T-cell (primary cell): ENCODE measurements around the gene UBA1. TPM values are rescaled to one million over a fixed set of nuclear protein-coding genes. Genes with fewer than 3 reads are reported as not detected.
A peak's percentile ranks its signal among the peaks of the same experiment; 100 is the strongest.

ENCODE experiments used
- ATAC-seq, 4 experiments: fragments of 200-7000 bp in 3 of 4; fragments of 150-1000 bp in 1 of 4; cut with Tn5 transposase; replicated peaks in 1 of 4; 1 replicate in 3 of 4; 2 replicates in 1 of 4; pipeline ENCODE4 v1.10.0; 2021; ENCODE audit warnings: moderate library complexity in 3 of 4, mild to moderate bottlenecking in 2 of 4, moderate number of reproducible peaks in 1 of 4
- CTCF ChIA-PET, 2 donors: fragments of 300-600 bp; sonication (Branson Sonifier 250); formaldehyde crosslinking; loops; one replicate each; lab custom pipeline; 2022; ENCODE audit warnings: antibody characterized with exemption in 2 of 2; lab: Charles Lee
- POLR2A ChIA-PET, 2 donors: fragments of 300-600 bp; sonication (Branson Sonifier 250); formaldehyde crosslinking; loops; one replicate each; lab custom pipeline; 2022; ENCODE audit warnings: antibody characterized with exemption in 2 of 2; lab: Charles Lee
- DNase-seq, 35 experiments: peaks; one replicate each; pipeline versions ENCODE4 v3.0.0 to v3.0.0-alpha.2; 2013 to 2023
- H3K27ac ChIP-seq: one replicate; pipeline ENCODE4 v1.5.1; 2013; ENCODE audit warnings: low read length
- H3K27me3 ChIP-seq, 2 experiments: replicated peaks in 1 of 2; 1 replicate in 1 of 2; 2 replicates in 1 of 2; pipeline versions ENCODE4 v1.6.1 to v1.7.0; 2013; ENCODE audit warnings: low read length in 1 of 2, mixed read lengths in 1 of 2; ENCODE audit not compliant: control insufficient read depth in 2 of 2, insufficient read depth in 2 of 2; ENCODE audit errors: extremely low read depth in 1 of 2
- H3K36me3 ChIP-seq, 2 donors: 1 replicate in 1 of 2; 2 replicates in 1 of 2; pipeline versions ENCODE4 v1.6.1 to v1.7.0; 2013; ENCODE audit warnings: low read length in 1 of 2; ENCODE audit not compliant: control insufficient read depth in 2 of 2, insufficient read depth in 1 of 2; ENCODE audit errors: extremely low read depth in 1 of 2
- H3K4me1 ChIP-seq, 2 experiments: 1 replicate in 1 of 2; 2 replicates in 1 of 2; pipeline versions ENCODE4 v1.6.1 to v1.7.0; 2013; ENCODE audit warnings: low read length in 2 of 2, mixed read lengths in 1 of 2; ENCODE audit not compliant: insufficient read depth in 2 of 2, control insufficient read depth in 1 of 2; ENCODE audit errors: extremely low read depth in 1 of 2
- H3K4me3 ChIP-seq, 2 donors: 1 replicate in 1 of 2; 2 replicates in 1 of 2; pipeline versions ENCODE4 v1.5.1 to v1.7.0; 2013; ENCODE audit warnings: mild to moderate bottlenecking in 2 of 2, low read length in 1 of 2, moderate library complexity in 1 of 2; ENCODE audit not compliant: control insufficient read depth in 1 of 2; ENCODE audit errors: extremely low read depth in 1 of 2
- H3K9me3 ChIP-seq: 2 replicates; pipeline ENCODE4 v1.7.0; 2013
- H3K27ac Mint-ChIP-seq, 2 donors: one replicate each; pipeline ENCODE4 v1.8.0; 2020 to 2021; ENCODE audit warnings: mild to moderate bottlenecking in 2 of 2, mixed read lengths in 2 of 2
- H3K27me3 Mint-ChIP-seq, 2 donors: one replicate each; pipeline ENCODE4 v1.8.0; 2021 to 2022; ENCODE audit warnings: mixed read lengths in 2 of 2
- H3K36me3 Mint-ChIP-seq: one replicate; pipeline ENCODE4 v1.8.0; 2021; ENCODE audit warnings: mixed read lengths
- H3K4me1 Mint-ChIP-seq, 3 donors: one replicate each; pipeline ENCODE4 v1.8.0; 2020 to 2022; ENCODE audit warnings: mixed read lengths in 3 of 3, mild to moderate bottlenecking in 1 of 3
- H3K4me3 Mint-ChIP-seq, 3 donors: one replicate each; pipeline ENCODE4 v1.8.0; 2020 to 2022; ENCODE audit warnings: mild to moderate bottlenecking in 3 of 3, mixed read lengths in 3 of 3, moderate library complexity in 3 of 3
- H3K9me3 Mint-ChIP-seq, 3 donors: one replicate each; pipeline ENCODE4 v1.8.0; 2020 to 2022; ENCODE audit warnings: mixed read lengths in 3 of 3
- WGBS: methylation state at CpG from one replicate; pipeline ENCODE4 v1.1.5; 2013; ENCODE audit warnings: missing lambda C conversion rate; ENCODE audit not compliant: insufficient coverage; 5-methylcytosine and 5-hydroxymethylcytosine counted together
- total RNA-seq, 35 experiments: library from RNA in 6 of 35; stranded (reverse) in 6 of 35; fragments of 120-200 nt in 1 of 35; gene quantifications; one replicate each; pipeline versions ENCODE4 v1.2.1 to v1.2.4 and lab custom pipeline; 2013 to 2026

Gene UBA1
- total RNA-seq, 5 donors from 2014 or later (not counting 1 experiment from before 2014, with no cell fraction given) = 116 to 177 (median 149) TPM

- Mint-ChIP-seq H3K9me3 (no peaks in the 10 kb centered on the region), H3K27me3 (peaks cover 0 to 3% of the 10 kb centered on the region in 2 donors), H3K4me3 (peak overlapping the region; percentile 85 to 92 (median 91)), H3K27ac (peak overlapping the region; percentile 92 to 94), H3K36me3 (peaks cover 3% of the 10 kb centered on the region), H3K4me1 (peaks cover 33 to 40% (median 37%) of the 10 kb centered on the region in 3 donors)
- Histone ChIP-seq H3K4me3 (peak overlapping the region; percentile 60 to 79), H3K4me1 (peaks cover 17 to 34% of the 10 kb centered on the region in 2 experiments), H3K27ac (peak overlapping the region; percentile 79), H3K27me3 (no peaks in the 10 kb centered on the region), H3K36me3 (peaks cover 3 to 8% of the 10 kb centered on the region in 2 donors), H3K9me3 (no peaks in the 10 kb centered on the region)
- WGBS = 0% methylated on average over 19 of the region's 40 CpGs
- ChIA-PET CTCF (interaction anchor here in 1 of 2 donors (0.6 to 3.0 kb wide), 4 partner anchors 27 to 333 kb away, joined by 4 to 14 read pairs (median 4); partner anchors contain the start of genes NDUFB11 and RBM10), POLR2A (interaction anchor here (0.6 to 1.7 kb wide), 4 partner anchors 9 to 191 kb away, joined by 3 to 8 read pairs (median 3); partner anchors contain the start of genes CDK16 (in 1 of the 2) and USP11 (in 1 of the 2))
- ATAC-seq = peak; percentile 71 to 79 (median 76)
- DNase-seq = peak; percentile 48 to 89 (median 74)
Observed at GRCh38 chrX:47190445-47191269, 3.0 kb upstream of the UBA1 start.

GRCh38 chrX:47191331-47191730 is 2.3 kb upstream of the UBA1 start:
- WGBS = 0% methylated on average over 7 of the region's 26 CpGs
- ChIA-PET CTCF (interaction anchor here (0.6 to 3.0 kb wide), 4 partner anchors 46 to 194 kb away, joined by 3 to 14 read pairs (median 6); partner anchors contain the start of genes NDUFB11 (in 1 of the 2) and RBM10 (in 1 of the 2)), POLR2A (interaction anchor here in 1 of 2 donors (0.6 to 1.7 kb wide), 3 partner anchors 27 to 121 kb away, joined by 3 to 8 read pairs (median 3); partner anchors contain the start of genes CDK16 and USP11)
- Mint-ChIP-seq H3K4me3 (peak overlapping the region; percentile 85 to 92 (median 91)), H3K9me3 (no peaks in the 10 kb centered on the region), H3K27me3 (peaks cover 0 to 3% of the 10 kb centered on the region in 2 donors), H3K27ac (peak overlapping the region; percentile 92 to 94), H3K36me3 (no peaks in the 10 kb centered on the region), H3K4me1 (peaks cover 40 to 47% (median 44%) of the 10 kb centered on the region in 3 donors)
- peak overlapping the region; percentile 79 for H3K27ac ChIP-seq
- H3K9me3 ChIP-seq = no peaks in the 10 kb centered on the region
- peak in 2 of 4 experiments; percentile 5 to 17 for ATAC-seq
- peaks cover 22 to 41% of the 10 kb centered on the region in 2 experiments for H3K4me1 ChIP-seq
- H3K27me3 ChIP-seq = no peaks in the 10 kb centered on the region
- DNase-seq = peak in 33 of 35 experiments; percentile 10 to 69 (median 37)
- peaks cover 0 to 8% of the 10 kb centered on the region in 2 donors for H3K36me3 ChIP-seq
- peak overlapping the region; percentile 60 to 79 for H3K4me3 ChIP-seq

DNA sequence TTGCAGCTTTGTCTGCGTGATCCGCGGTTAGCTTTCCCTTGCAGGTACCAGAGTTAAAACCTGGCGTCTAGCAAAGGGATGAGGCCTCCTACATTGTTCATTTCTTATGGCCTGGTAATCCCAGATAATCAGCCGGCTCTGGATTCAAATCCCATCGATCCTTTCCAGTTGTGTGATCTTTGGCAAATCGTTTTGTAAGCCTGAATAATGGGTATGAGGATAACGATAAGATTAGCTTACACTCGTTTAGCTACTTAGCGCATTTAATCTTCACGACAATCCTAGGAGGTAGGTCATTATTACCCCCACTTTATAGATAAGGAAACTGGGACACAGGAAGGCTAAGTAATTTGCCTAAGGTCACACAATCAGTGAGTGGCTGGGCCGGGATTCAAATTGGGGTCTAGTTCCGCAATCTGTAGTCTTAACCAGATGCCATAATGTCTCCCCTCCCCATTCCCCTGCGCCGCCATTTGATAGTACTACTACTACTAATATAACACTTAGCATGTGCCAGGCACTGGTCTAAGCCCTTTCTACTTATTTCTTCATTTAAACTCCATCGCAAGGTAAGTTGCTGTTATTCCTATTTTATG is 1.7 kb upstream of the UBA1 start:
- Histone ChIP-seq H3K9me3 (no peaks in the 10 kb centered on the region), H3K27ac (peak overlapping the region; percentile 79), H3K4me3 (peak overlapping the region; percentile 60 to 79), H3K36me3 (peaks cover 2 to 5% of the 10 kb centered on the region in 2 donors), H3K4me1 (peaks cover 28 to 47% of the 10 kb centered on the region in 2 experiments), H3K27me3 (no peaks in the 10 kb centered on the region)
- POLR2A ChIA-PET = interaction anchor here in 1 of 2 donors (0.6 kb wide), 1 partner anchor 120 kb away, joined by 3 read pairs; no protein-coding TSS in a partner anchor
- Mint-ChIP-seq H3K27me3 (no peaks in the 10 kb centered on the region), H3K36me3 (no peaks in the 10 kb centered on the region), H3K4me3 (peak overlapping the region; percentile 85 to 92 (median 91)), H3K27ac (peak overlapping the region in 1 of 2 donors; percentile 94), H3K9me3 (no peaks in the 10 kb centered on the region), H3K4me1 (peaks cover 45 to 53% (median 49%) of the 10 kb centered on the region in 3 donors)
- no CpG with 5 or more reads among the region's 16 CpGs for WGBS
- ATAC-seq = no peak
- CTCF ChIA-PET = interaction anchor here (0.6 to 3.0 kb wide), 3 partner anchors 190 to 193 kb away, joined by 3 to 14 read pairs (median 7); no protein-coding TSS in a partner anchor
- no peak for DNase-seq

GRCh38 chrX:47194194-47194787 is 662 bp downstream of the UBA1 start:
- no peak for DNase-seq
- Histone ChIP-seq H3K36me3 (peaks cover 5 to 21% of the 10 kb centered on the region in 2 donors), H3K9me3 (no peaks in the 10 kb centered on the region), H3K27me3 (no peaks in the 10 kb centered on the region), H3K4me1 (peaks cover 29 to 60% of the 10 kb centered on the region in 2 experiments), H3K4me3 (peak overlapping the region; percentile 75 to 94), H3K27ac (peak overlapping the region; percentile 81)
- ChIA-PET CTCF (interaction anchor here in 1 of 2 donors (0.6 to 0.8 kb wide), 2 partner anchors 19 to 190 kb away, joined by 3 to 4 read pairs; no protein-coding TSS in a partner anchor), POLR2A (interaction anchor here (0.5 to 0.6 kb wide), 3 partner anchors 178 to 1808 kb away, joined by 5 to 9 read pairs (median 6); partner anchors contain the start of gene GRIPAP1 (in 1 of the 2))
- peak in 2 of 4 experiments; percentile 0 for ATAC-seq
- WGBS = 3% methylated on average over 8 of the region's 14 CpGs
- Mint-ChIP-seq H3K9me3 (no peaks in the 10 kb centered on the region), H3K27me3 (no peaks in the 10 kb centered on the region), H3K36me3 (no peaks in the 10 kb centered on the region), H3K4me3 (peak overlapping the region; percentile 91 to 99 (median 96)), H3K4me1 (peaks cover 60 to 73% (median 69%) of the 10 kb centered on the region in 3 donors), H3K27ac (peak overlapping the region; percentile 98)

DNA sequence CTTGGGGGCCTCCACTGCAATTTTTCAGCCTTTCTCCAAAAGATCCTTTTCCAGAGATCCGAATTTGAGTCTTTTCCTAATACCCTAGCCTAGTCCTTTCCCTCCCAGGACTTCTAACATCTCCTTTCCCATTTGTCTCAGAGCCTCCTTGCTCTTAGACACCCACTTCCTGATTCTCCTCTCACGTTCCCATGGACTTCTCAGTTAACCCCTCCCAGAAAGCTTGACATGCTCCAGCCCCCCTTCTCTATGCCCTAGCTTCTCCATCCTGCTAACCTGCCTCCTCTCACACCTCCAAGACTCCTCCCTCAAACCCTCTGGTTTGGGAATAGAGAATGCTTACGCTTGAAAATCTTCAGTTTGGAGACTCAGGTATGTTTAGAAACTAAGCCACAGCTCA is 2.5 kb downstream of the UBA1 start:
- no peak for DNase-seq
- Histone ChIP-seq H3K27ac (peak overlapping the region; percentile 18), H3K4me3 (peak overlapping the region in 1 of 2 donors; percentile 8), H3K36me3 (peaks cover 11 to 36% of the 10 kb centered on the region in 2 donors), H3K27me3 (no peaks in the 10 kb centered on the region), H3K4me1 (peaks cover 29 to 57% of the 10 kb centered on the region in 2 experiments), H3K9me3 (no peaks in the 10 kb centered on the region)
- ATAC-seq = no peak
- ChIA-PET POLR2A (no interaction called here), CTCF (interaction anchor here in 1 of 2 donors (1.1 kb wide), 1 partner anchor 327 kb away, joined by 3 read pairs; no protein-coding TSS in a partner anchor)
- Mint-ChIP-seq H3K9me3 (no peaks in the 10 kb centered on the region), H3K27me3 (no peaks in the 10 kb centered on the region), H3K36me3 (peaks cover 6% of the 10 kb centered on the region), H3K4me3 (peak overlapping the region; percentile 67 to 99 (median 91)), H3K4me1 (peaks cover 51 to 69% (median 62%) of the 10 kb centered on the region in 3 donors), H3K27ac (peak overlapping the region; percentile 63 to 79)
- WGBS = 80% methylated on average over 1 of the region's 3 CpGs
